WTC11 (cell line): Measurements from ENCODE around the gene CLCN1. TPM values are rescaled to one million over a fixed set of nuclear protein-coding genes. Genes with fewer than 3 reads are reported as not detected.

Experiments used
- ATAC-seq: fragments of 200-7000 bp; cut with Tn5 transposase; 2 replicates; pipeline ENCODE4 v1.10.0; 2021; ENCODE audit warnings: mild to moderate bottlenecking, moderate library complexity
- CTCF ChIA-PET: fragments of 300-600 bp; sonication (Branson Sonifier 250); formaldehyde crosslinking; loops from one replicate; lab custom pipeline; 2021; ENCODE audit warnings: antibody characterized with exemption; lab: Charles Lee
- POLR2A ChIA-PET: fragments of 350-600 bp; sonication (Branson Sonifier 250); formaldehyde crosslinking; loops from one replicate; lab custom pipeline; 2021; ENCODE audit warnings: antibody characterized with exemption; lab: Charles Lee
- DNase-seq: peaks from one replicate; pipeline ENCODE4 v3.0.0; 2021; ENCODE audit warnings: low spot score
- H3K27ac Mint-ChIP-seq: 2 replicates; pipeline ENCODE4 v1.8.0; 2021; ENCODE audit warnings: mixed read lengths
- H3K27me3 Mint-ChIP-seq: 2 replicates; pipeline ENCODE4 v1.8.0; 2021; ENCODE audit warnings: low read depth, mild to moderate bottlenecking, moderate library complexity, mixed read lengths
- H3K36me3 Mint-ChIP-seq: 2 replicates; pipeline ENCODE4 v1.8.0; 2021; ENCODE audit warnings: mixed read lengths
- H3K4me1 Mint-ChIP-seq: 2 replicates; pipeline ENCODE4 v1.8.0; 2022; ENCODE audit warnings: mixed read lengths
- H3K4me3 Mint-ChIP-seq: 2 replicates; pipeline ENCODE4 v1.8.0; 2021; ENCODE audit warnings: mild to moderate bottlenecking, moderate library complexity, mixed read lengths
- H3K9me3 Mint-ChIP-seq: 2 replicates; pipeline ENCODE4 v1.8.0; 2021; ENCODE audit warnings: mixed read lengths
- ARID4B ChIP-seq: sonication (generic); formaldehyde crosslinking; IDR thresholded peaks from 2 replicates; pipeline ENCODE4 v1.8.0; 2023; ENCODE audit warnings: missing genetic modification reagents, mild to moderate bottlenecking, borderline replicate concordance
- ATF2 ChIP-seq: sonication (generic); formaldehyde crosslinking; IDR thresholded peaks from 2 replicates; pipeline ENCODE4 v1.8.1; 2022; ENCODE audit warnings: low read depth, missing genetic modification reagents, borderline replicate concordance
- CREM ChIP-seq: sonication (generic); formaldehyde crosslinking; IDR thresholded peaks from 2 replicates; pipeline ENCODE4 v1.8.1; 2022; ENCODE audit warnings: mild to moderate bottlenecking, missing genetic modification reagents, moderate library complexity
- E2F1 ChIP-seq: sonication (generic); formaldehyde crosslinking; IDR thresholded peaks from 2 replicates; pipeline ENCODE4 v1.8.0; 2022; ENCODE audit warnings: mild to moderate bottlenecking, missing genetic modification reagents
- E2F4 ChIP-seq: sonication (generic); formaldehyde crosslinking; IDR thresholded peaks from 2 replicates; pipeline ENCODE4 v1.8.1; 2022; ENCODE audit warnings: low read depth, mild to moderate bottlenecking, moderate library complexity, missing genetic modification reagents, borderline replicate concordance
- ELF4 ChIP-seq: sonication (generic); formaldehyde crosslinking; IDR thresholded peaks from 2 replicates; pipeline ENCODE4 v1.8.1; 2022; ENCODE audit warnings: low read depth, mild to moderate bottlenecking, moderate library complexity, missing genetic modification reagents
- FOXK1 ChIP-seq: sonication (generic); formaldehyde crosslinking; IDR thresholded peaks from 2 replicates; pipeline ENCODE4 v1.8.0; 2022; ENCODE audit warnings: mild to moderate bottlenecking, moderate library complexity, missing genetic modification reagents
- GRHL2 ChIP-seq: fragments of 250-450 bp; sonication (Bioruptor Pico); IDR thresholded peaks from 2 replicates; pipeline ENCODE4 v1.8.0; 2022; ENCODE audit warnings: mild to moderate bottlenecking, moderate library complexity; ENCODE audit not compliant: insufficient replicate concordance, severe bottlenecking
- GTF2I ChIP-seq: fragments of 250-450 bp; sonication (Bioruptor Pico); conservative IDR thresholded peaks from 2 replicates; pipeline ENCODE4 v1.4.0; 2021; ENCODE audit warnings: mild to moderate bottlenecking
- HMGXB4 ChIP-seq: sonication (generic); formaldehyde crosslinking; IDR thresholded peaks from 2 replicates; pipeline ENCODE4 v1.8.1; 2023; ENCODE audit warnings: mild to moderate bottlenecking, moderate library complexity, missing genetic modification reagents
- MAX ChIP-seq: sonication (generic); formaldehyde crosslinking; IDR thresholded peaks from 2 replicates; pipeline ENCODE4 v1.8.0; 2022; ENCODE audit warnings: mild to moderate bottlenecking, missing genetic modification reagents
- NFYB ChIP-seq: sonication (generic); formaldehyde crosslinking; conservative IDR thresholded peaks from 2 replicates; pipeline ENCODE4 v1.8.0; 2022; ENCODE audit warnings: low read depth, missing genetic modification reagents
- SMAD4 ChIP-seq: sonication (generic); formaldehyde crosslinking; IDR thresholded peaks from 2 replicates; pipeline ENCODE4 v1.8.0; 2022; ENCODE audit warnings: mild to moderate bottlenecking, missing genetic modification reagents
- ZNF219 ChIP-seq: sonication (generic); formaldehyde crosslinking; IDR thresholded peaks from 2 replicates; pipeline ENCODE4 v1.8.0; 2023; ENCODE audit warnings: missing genetic modification reagents, mild to moderate bottlenecking, borderline replicate concordance
- ZNF416 ChIP-seq: fragments of 250-450 bp; sonication (Bioruptor Pico); IDR thresholded peaks from 2 replicates; pipeline ENCODE4 v1.9.0; 2021; ENCODE audit warnings: mild to moderate bottlenecking, inconsistent platforms
- ZNF671 ChIP-seq: fragments of 250-450 bp; sonication (Bioruptor Pico); IDR thresholded peaks from 2 replicates; pipeline ENCODE4 v1.8.0; 2021; ENCODE audit warnings: mild to moderate bottlenecking
- total RNA-seq: library from RNA; stranded (reverse); gene quantifications from 3 replicates; pipeline ENCODE4 v1.2.3, GENCODE V29; 2021

CLCN1 gene
- total RNA-seq, 1 experiment from 2014 or later, result 0.28 TPM

- ATAC-seq (no peak), DNase-seq (no peak)
- no peak for TF ChIP-seq NFYB (CRISPR knock-in tag)
- TF ChIP-seq E2F4 (CRISPR knock-in tag), result no peak
- POLR2A ChIA-PET, result no interaction called here
- Mint-ChIP-seq H3K4me3 (peak overlapping the region; percentile 60), H3K27ac (no peak overlapping the region), H3K9me3 (peaks cover 14% of the 10 kb centered on the region), H3K36me3 (peaks cover 13% of the 10 kb centered on the region), H3K27me3 (peaks cover 41% of the 10 kb centered on the region), H3K4me1 (peaks cover 43% of the 10 kb centered on the region)
- CTCF ChIA-PET, result no interaction called here
Observed at GRCh38 chr7:143285470-143285778, 30.5 kb upstream of the CLCN1 start.

- Mint-ChIP-seq H3K36me3 (peaks cover 15% of the 10 kb centered on the region), H3K27me3 (peaks cover 38% of the 10 kb centered on the region), H3K4me1 (peaks cover 45% of the 10 kb centered on the region), H3K9me3 (peaks cover 14% of the 10 kb centered on the region), H3K27ac (no peak overlapping the region), H3K4me3 (no peak overlapping the region)
- no peak for TF ChIP-seq SMAD4 (CRISPR knock-in tag)
- TF ChIP-seq ARID4B (CRISPR knock-in tag), result no peak
- TF ChIP-seq FOXK1, result no peak
- TF ChIP-seq E2F1 (CRISPR knock-in tag), result no peak
- TF ChIP-seq GRHL2 (CRISPR knock-in tag), result no peak
- TF ChIP-seq ZNF416, result no peak
- TF ChIP-seq MAX (CRISPR knock-in tag), result no peak
- no peak for TF ChIP-seq HMGXB4 (CRISPR knock-in tag)
- TF ChIP-seq ZNF671 (CRISPR knock-in tag), result no peak
- TF ChIP-seq CREM (CRISPR knock-in tag), result no peak
- no peak for TF ChIP-seq ATF2
- no peak for TF ChIP-seq ELF4 (CRISPR knock-in tag)
- TF ChIP-seq GTF2I (CRISPR knock-in tag), result no peak
- no peak for TF ChIP-seq ZNF219
- ChIA-PET POLR2A (no interaction called here), CTCF (no interaction called here)
- DNase-seq, result no peak
- no peak for ATAC-seq
Observed at GRCh38 chr7:143285806-143286521, 29.9 kb upstream of the CLCN1 start.
